Esophagus muscularis mucosa (tissue), 4 donors: Measurements from ENCODE around the gene PAGE2. TPM values are rescaled to one million over a fixed set of nuclear protein-coding genes. Genes with fewer than 3 reads are reported as not detected.
"Not testable (repeated sequence)": the region's sequence is repeated elsewhere in the genome, so short reads cannot be mapped to it uniquely, and the experiment has no call there.

Experiments
- DNase-seq: peaks from one replicate; pipeline ENCODE4 v3.0.0-alpha.2; 2017; ENCODE audit errors: extremely low spot score
- H3K27ac ChIP-seq, 4 donors: fragments of 200-600 bp; sonication (generic); replicated peaks in 1 of 4; 1 replicate in 3 of 4; 2 replicates in 1 of 4; pipeline ENCODE4 v1.5.1; 2016 to 2019; ENCODE audit warnings: mild to moderate bottlenecking in 1 of 4
- H3K27me3 ChIP-seq, 4 donors: fragments of 200-600 bp; sonication (generic); one replicate each; pipeline versions ENCODE4 v1.5.1 to v1.6.0; 2016 to 2019
- H3K36me3 ChIP-seq, 4 donors: fragments of 200-600 bp; sonication (generic); one replicate each; pipeline ENCODE4 v1.5.1; 2016 to 2019
- H3K4me1 ChIP-seq, 4 donors: fragments of 200-600 bp; sonication (generic); one replicate each; pipeline ENCODE4 v1.5.1; 2016 to 2019
- H3K4me3 ChIP-seq, 4 donors: fragments of 200-600 bp; sonication (generic); 1 replicate in 2 of 4; 2 replicates in 2 of 4; pipeline ENCODE4 v1.5.1; 2016 to 2019; ENCODE audit warnings: mild to moderate bottlenecking in 4 of 4, moderate library complexity in 1 of 4
- H3K9me3 ChIP-seq, 4 donors: fragments of 200-600 bp; sonication (generic); 1 replicate in 3 of 4; 2 replicates in 1 of 4; pipeline ENCODE4 v1.5.1; 2016 to 2019
- EP300 ChIP-seq: sonication (generic); formaldehyde crosslinking; IDR thresholded peaks from one replicate; pipeline ENCODE4 v1.6.1; 2017; ENCODE audit warnings: antibody characterized with exemption
- POLR2A ChIP-seq: fragments of 450-650 bp; IDR thresholded peaks from one replicate; pipeline ENCODE4 v1.6.1; 2017; ENCODE audit warnings: antibody characterized with exemption, moderate library complexity, mild to moderate bottlenecking, low read depth
- POLR2AphosphoS5 ChIP-seq, 2 donors: sonication (generic); formaldehyde crosslinking; IDR thresholded peaks; one replicate each; pipeline ENCODE4 v1.6.1; 2017; ENCODE audit warnings: antibody characterized with exemption in 2 of 2
- WGBS: methylation state at CpG from one replicate; pipeline ENCODE4 v1.1.5; 2018; 5-methylcytosine and 5-hydroxymethylcytosine counted together
- intact Hi-C: fragments of 100-400 bp; cut with DNase I; formaldehyde crosslinking; loops from one replicate; pipeline ENCODE4 v1.15.1; 2023
- total RNA-seq, 4 donors: library from RNA; depleted of rRNA; stranded (reverse); fragments of >200 nt; gene quantifications; one replicate each; pipeline versions ENCODE4 v1.1.0 to v1.2.1, GENCODE V29; 2016
- TF ChIP-seq, protein P1 (sequence below), 3 experiments: fragments of 200-600 bp in 2 of 3; fragments of 450-650 bp in 1 of 3; sonication (generic) in 2 of 3; IDR thresholded peaks; one replicate each; pipeline ENCODE4 v1.5.1; 2017 to 2019; ENCODE audit warnings: antibody characterized with exemption in 3 of 3, mild to moderate bottlenecking in 2 of 3, moderate library complexity in 1 of 3

PAGE2 gene
- total RNA-seq, 4 donors from 2014 or later, result not detected

DNA sequence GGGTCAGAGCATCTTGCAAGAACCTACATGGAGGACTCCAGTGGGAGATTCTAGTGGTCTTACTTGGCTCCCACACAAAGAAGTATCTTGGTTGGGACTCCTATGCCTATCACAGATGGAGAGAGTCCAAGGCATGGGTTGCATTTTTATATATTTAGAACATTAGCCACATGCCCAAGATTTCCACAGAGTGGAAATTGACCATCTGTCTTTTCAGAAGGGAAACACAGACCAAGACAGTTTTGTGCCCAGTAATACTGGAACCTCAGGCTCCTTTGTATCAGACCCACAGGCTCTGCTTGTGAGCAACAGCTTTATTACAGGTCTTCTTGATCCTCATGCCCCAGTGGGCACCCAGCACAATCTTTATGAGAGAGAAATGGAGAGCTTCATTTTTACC is 43.6 kb downstream of the PAGE2 start:
- intact Hi-C loops, result no loop called here
- Histone ChIP-seq H3K27me3 (no peaks in the 10 kb centered on the region), H3K36me3 (no peaks in the 10 kb centered on the region), H3K9me3 (no peaks in the 10 kb centered on the region), H3K27ac (no peak overlapping the region), H3K4me1 (no peaks in the 10 kb centered on the region), H3K4me3 (no peak overlapping the region)
- DNase-seq, result no peak
- TF ChIP-seq POLR2A (no peak), EP300 (no peak), POLR2AphosphoS5 (IDR thresholded peaks at IDR 0.05) (no peak)
- TF ChIP-seq, protein P1, sequence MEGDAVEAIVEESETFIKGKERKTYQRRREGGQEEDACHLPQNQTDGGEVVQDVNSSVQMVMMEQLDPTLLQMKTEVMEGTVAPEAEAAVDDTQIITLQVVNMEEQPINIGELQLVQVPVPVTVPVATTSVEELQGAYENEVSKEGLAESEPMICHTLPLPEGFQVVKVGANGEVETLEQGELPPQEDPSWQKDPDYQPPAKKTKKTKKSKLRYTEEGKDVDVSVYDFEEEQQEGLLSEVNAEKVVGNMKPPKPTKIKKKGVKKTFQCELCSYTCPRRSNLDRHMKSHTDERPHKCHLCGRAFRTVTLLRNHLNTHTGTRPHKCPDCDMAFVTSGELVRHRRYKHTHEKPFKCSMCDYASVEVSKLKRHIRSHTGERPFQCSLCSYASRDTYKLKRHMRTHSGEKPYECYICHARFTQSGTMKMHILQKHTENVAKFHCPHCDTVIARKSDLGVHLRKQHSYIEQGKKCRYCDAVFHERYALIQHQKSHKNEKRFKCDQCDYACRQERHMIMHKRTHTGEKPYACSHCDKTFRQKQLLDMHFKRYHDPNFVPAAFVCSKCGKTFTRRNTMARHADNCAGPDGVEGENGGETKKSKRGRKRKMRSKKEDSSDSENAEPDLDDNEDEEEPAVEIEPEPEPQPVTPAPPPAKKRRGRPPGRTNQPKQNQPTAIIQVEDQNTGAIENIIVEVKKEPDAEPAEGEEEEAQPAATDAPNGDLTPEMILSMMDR (IDR thresholded peaks at IDR 0.05), result no peak

DNA sequence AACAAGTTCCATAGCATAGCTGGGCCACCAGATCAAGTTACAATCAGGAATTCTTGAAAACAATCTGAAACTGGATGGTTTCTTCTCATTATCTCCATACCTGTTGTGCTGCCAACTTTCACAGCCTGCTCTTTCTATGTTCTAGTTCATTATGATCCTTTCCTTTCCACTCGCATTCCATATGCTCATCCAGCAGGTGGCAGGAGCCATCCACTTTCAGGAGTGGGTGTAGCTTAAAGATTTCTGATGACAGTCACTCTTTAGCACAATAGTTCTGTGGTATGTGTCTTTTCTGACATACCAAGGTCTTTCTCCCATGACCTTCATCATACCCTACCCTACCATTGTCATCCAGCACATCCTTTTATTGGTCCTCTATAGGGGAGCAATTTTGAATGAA is 46.4 kb downstream of the PAGE2 start:
- WGBS, result 13% methylated on average over 1 of the region's 1 CpG
- Histone ChIP-seq H3K27me3 (no peaks in the 10 kb centered on the region), H3K9me3 (no peaks in the 10 kb centered on the region), H3K27ac (no peak overlapping the region), H3K4me3 (no peak overlapping the region), H3K36me3 (no peaks in the 10 kb centered on the region), H3K4me1 (no peaks in the 10 kb centered on the region)
- intact Hi-C loops, result no loop called here
- no peak for TF ChIP-seq EP300
- TF ChIP-seq, protein P1 (IDR thresholded peaks at IDR 0.05), result peak; percentile 27 to 46 (median 36)
- DNase-seq, result no peak

DNA sequence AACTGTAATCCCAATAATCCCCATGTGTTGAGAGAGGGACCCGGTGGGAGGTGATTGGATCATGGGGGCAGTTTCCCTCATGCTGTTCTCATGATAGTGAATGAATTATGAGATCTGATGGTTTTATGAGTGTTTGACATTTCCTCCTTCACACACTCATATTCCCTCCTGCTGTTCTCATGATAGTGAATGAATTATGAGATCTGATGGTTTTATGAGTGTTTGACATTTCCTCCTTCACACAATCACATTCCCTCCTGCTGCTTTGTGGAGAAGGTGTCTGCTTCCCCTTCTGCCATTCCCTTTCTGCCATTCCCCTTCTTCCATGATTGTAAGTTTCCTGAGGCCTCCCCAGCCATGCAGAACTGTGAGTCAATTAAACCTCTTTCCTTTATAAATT is 52.0 kb downstream of the PAGE2 start:
- H3K27ac ChIP-seq, H3K4me3 ChIP-seq, H3K9me3 ChIP-seq, DNase-seq, H3K27me3 ChIP-seq, H3K4me1 ChIP-seq, intact Hi-C loops: not testable (repeated sequence)
- 81% methylated on average over 1 of the region's 1 CpG for WGBS
- peaks cover 0 to 12% (median 2%) of the 10 kb centered on the region in 4 donors for H3K36me3 ChIP-seq

Other genes with a start within 250 kb of the PAGE2 start
- 1 to 10 TPM; 3.5 to 7.5 (median 5.0) TPM for gene TRO, start 168.2 kb upstream of the PAGE2 start, total RNA-seq
- under 1 TPM in 1 of 4 donors, not detected in 3; 0.33 TPM for gene PFKFB1, start 94.8 kb upstream of the PAGE2 start, total RNA-seq
- gene APEX2, start 88.7 kb upstream of the PAGE2 start, total RNA-seq, result 10 to 100 TPM in 1 of 4 donors, 1 to 10 TPM in 3; 5.4 to 10.1 (median 8.9) TPM
- 10 to 100 TPM in 1 of 4 donors, 1 to 10 TPM in 2, not detected in 1; 1.9 to 30.6 (median 3.5) TPM for gene ALAS2, start 58.0 kb upstream of the PAGE2 start, total RNA-seq
- not detected for gene PAGE2B, start 14.0 kb upstream of the PAGE2 start, total RNA-seq
- not detected for gene PAGE5, start 131.3 kb downstream of the PAGE2 start, total RNA-seq
- not detected for gene PAGE3, start 175.9 kb downstream of the PAGE2 start, total RNA-seq